H9 (cell line): ENCODE data around the gene VIPR2. TPM values are rescaled to one million over a fixed set of nuclear protein-coding genes. Genes with fewer than 3 reads are reported as not detected.

Source experiments
- DNase-seq: peaks from one replicate; pipeline ENCODE4 v3.0.0-alpha.2; 2017
- H2AFZ ChIP-seq: one replicate; pipeline ENCODE4 v1.6.1; 2013; ENCODE audit warnings: mild to moderate bottlenecking, low read length, control low read depth, moderate library complexity
- H2AK5ac ChIP-seq: 2 replicates; pipeline ENCODE4 v1.6.1; 2013; ENCODE audit warnings: low read length, control low read depth, mixed read lengths; ENCODE audit not compliant: insufficient read length
- H2BK120ac ChIP-seq: one replicate; pipeline ENCODE4 v1.6.1; 2013; ENCODE audit warnings: low read depth, mild to moderate bottlenecking, low read length, control low read depth, inconsistent platforms; ENCODE audit not compliant: poor library complexity, severe bottlenecking
- H2BK12ac ChIP-seq: 2 replicates; pipeline ENCODE4 v1.6.1; 2013; ENCODE audit warnings: low read length, control low read depth, mixed read lengths, low read depth; ENCODE audit not compliant: insufficient read length
- H2BK15ac ChIP-seq: 2 replicates; pipeline ENCODE4 v1.6.1; 2013; ENCODE audit warnings: low read depth, low read length, control low read depth
- H2BK20ac ChIP-seq: one replicate; pipeline ENCODE4 v1.6.1; 2013; ENCODE audit warnings: low read depth, mild to moderate bottlenecking, low read length, control low read depth, inconsistent platforms; ENCODE audit not compliant: poor library complexity, severe bottlenecking
- H2BK5ac ChIP-seq: 2 replicates; pipeline ENCODE4 v1.6.1; 2013; ENCODE audit warnings: low read length, control low read depth, mixed read lengths; ENCODE audit not compliant: insufficient read length
- H3K14ac ChIP-seq: 2 replicates; pipeline ENCODE4 v1.6.1; 2013; ENCODE audit warnings: low read length, control low read depth; ENCODE audit not compliant: insufficient read depth
- H3K18ac ChIP-seq: 2 replicates; pipeline ENCODE4 v1.6.1; 2013; ENCODE audit warnings: low read depth, mild to moderate bottlenecking, mixed read lengths, low read length, control low read depth; ENCODE audit not compliant: insufficient read length
- H3K23ac ChIP-seq: 2 replicates; pipeline ENCODE4 v1.6.1; 2013; ENCODE audit warnings: low read length, control low read depth, mixed read lengths, low read depth; ENCODE audit not compliant: insufficient read length
- H3K23me2 ChIP-seq: 2 replicates; pipeline ENCODE4 v1.6.1; 2013; ENCODE audit warnings: low read depth, mild to moderate bottlenecking, mixed read lengths, low read length, control low read depth; ENCODE audit not compliant: insufficient read length, poor library complexity, severe bottlenecking
- H3K27ac ChIP-seq: 2 replicates; pipeline ENCODE4 v1.5.1; 2013; ENCODE audit warnings: low read length, control low read depth, mixed read lengths, low read depth; ENCODE audit not compliant: insufficient read length
- H3K27me3 ChIP-seq: 2 replicates; pipeline ENCODE4 v1.6.1; 2013; ENCODE audit warnings: low read length, control low read depth, inconsistent platforms; ENCODE audit not compliant: insufficient read depth
- H3K4ac ChIP-seq: 2 replicates; pipeline ENCODE4 v1.6.1; 2013; ENCODE audit warnings: low read depth, mild to moderate bottlenecking, control low read depth, inconsistent platforms, low read length, moderate library complexity
- H3K4me1 ChIP-seq: 2 replicates; pipeline ENCODE4 v1.6.1; 2013; ENCODE audit warnings: low read length, control low read depth, inconsistent platforms; ENCODE audit not compliant: insufficient read depth
- H3K4me2 ChIP-seq: 2 replicates; pipeline ENCODE4 v1.6.1; 2013; ENCODE audit warnings: low read length, control low read depth, mixed read lengths; ENCODE audit not compliant: insufficient read length, insufficient read depth
- H3K56ac ChIP-seq: 2 replicates; pipeline ENCODE4 v1.6.1; 2013; ENCODE audit warnings: low read depth, mild to moderate bottlenecking, mixed read lengths, low read length, control low read depth; ENCODE audit not compliant: insufficient read length
- H3K79me1 ChIP-seq: 2 replicates; pipeline ENCODE4 v1.6.1; 2013; ENCODE audit warnings: low read depth, mild to moderate bottlenecking, moderate library complexity, low read length, control low read depth, inconsistent platforms; ENCODE audit not compliant: insufficient read depth, poor library complexity, severe bottlenecking
- H3K79me2 ChIP-seq: 2 replicates; pipeline ENCODE4 v1.6.1; 2013; ENCODE audit warnings: low read length, control low read depth, inconsistent platforms; ENCODE audit not compliant: insufficient read depth
- H3K9ac ChIP-seq: 2 replicates; pipeline ENCODE4 v1.6.1; 2013; ENCODE audit warnings: low read length, control low read depth, mixed read lengths; ENCODE audit not compliant: insufficient read length; ENCODE audit errors: extremely low read depth
- H3K9me3 ChIP-seq: one replicate; pipeline ENCODE4 v1.6.1; 2013; ENCODE audit warnings: low read depth, low read length, inconsistent platforms; ENCODE audit not compliant: control insufficient read depth
- H3T11ph ChIP-seq: one replicate; pipeline ENCODE4 v1.6.1; 2013; ENCODE audit warnings: mild to moderate bottlenecking, low read length, control low read depth, inconsistent platforms
- H4K20me1 ChIP-seq: one replicate; pipeline ENCODE4 v1.6.1; 2013; ENCODE audit not compliant: control insufficient read depth, insufficient read length, insufficient read depth
- H4K5ac ChIP-seq: 2 replicates; pipeline ENCODE4 v1.6.1; 2013; ENCODE audit warnings: low read depth, mild to moderate bottlenecking, mixed read lengths, low read length, control low read depth; ENCODE audit not compliant: insufficient read length
- H4K8ac ChIP-seq: replicated peaks from 2 replicates; pipeline ENCODE4 v1.6.1; 2013; ENCODE audit warnings: low read length, control low read depth, mixed read lengths, low read depth; ENCODE audit not compliant: insufficient read length
- H4K91ac ChIP-seq: 2 replicates; pipeline ENCODE4 v1.6.1; 2013; ENCODE audit warnings: low read depth, mild to moderate bottlenecking, moderate library complexity, mixed read lengths, low read length, control low read depth; ENCODE audit not compliant: insufficient read length
- H3K27ac Mint-ChIP-seq, 3 experiments: 2 replicates in 2 of 3; 3 replicates in 1 of 3; pipeline ENCODE4 v1.8.0; 2020 to 2021; ENCODE audit warnings: mixed read lengths in 3 of 3, mild to moderate bottlenecking in 1 of 3, moderate library complexity in 1 of 3
- H3K27me3 Mint-ChIP-seq: 2 replicates; pipeline ENCODE4 v1.8.0; 2021; ENCODE audit warnings: low read depth, mild to moderate bottlenecking, moderate library complexity, mixed read lengths
- H3K36me3 Mint-ChIP-seq, 3 experiments: 2 replicates in 2 of 3; 3 replicates in 1 of 3; pipeline ENCODE4 v1.8.0; 2020 to 2021; ENCODE audit warnings: low read depth in 3 of 3, mixed read lengths in 3 of 3; ENCODE audit not compliant: insufficient read depth in 1 of 3
- H3K4me1 Mint-ChIP-seq, 2 experiments: 2 replicates each; pipeline ENCODE4 v1.8.0; 2020; ENCODE audit warnings: mixed read lengths in 2 of 2
- H3K4me3 Mint-ChIP-seq, 2 experiments: 2 replicates in 1 of 2; 3 replicates in 1 of 2; pipeline ENCODE4 v1.8.0; 2020 to 2021; ENCODE audit warnings: mild to moderate bottlenecking in 2 of 2, mixed read lengths in 2 of 2, moderate library complexity in 1 of 2
- H3K9me3 Mint-ChIP-seq, 2 experiments: 2 replicates in 1 of 2; 3 replicates in 1 of 2; pipeline ENCODE4 v1.8.0; 2020; ENCODE audit warnings: mild to moderate bottlenecking in 2 of 2, mixed read lengths in 2 of 2, moderate library complexity in 1 of 2
- CTCF ChIP-seq: fragments of 200-600 bp; sonication (generic); conservative IDR thresholded peaks from 3 replicates; pipeline ENCODE4 v1.8.0; 2021; ENCODE audit warnings: antibody characterized with exemption, mild to moderate bottlenecking
- WGBS: extraction: QIAGEN DNeasy Blood & Tissue Kit; methylation state at CpG from one replicate; pipeline ENCODE4 v1.1.7; 2013; ENCODE audit warnings: missing lambda C conversion rate, low lambda C conversion rate, mixed read lengths; ENCODE audit not compliant: insufficient read length; ENCODE audit errors: extremely low coverage; 5-methylcytosine and 5-hydroxymethylcytosine counted together
- total RNA-seq: library from RNA; stranded (reverse); gene quantifications from 2 replicates; pipeline ENCODE4 v1.2.1, GENCODE V29; 2021

Gene VIPR2
- total RNA-seq, 1 experiment from 2014 or later, result 1.6 TPM

DNA sequence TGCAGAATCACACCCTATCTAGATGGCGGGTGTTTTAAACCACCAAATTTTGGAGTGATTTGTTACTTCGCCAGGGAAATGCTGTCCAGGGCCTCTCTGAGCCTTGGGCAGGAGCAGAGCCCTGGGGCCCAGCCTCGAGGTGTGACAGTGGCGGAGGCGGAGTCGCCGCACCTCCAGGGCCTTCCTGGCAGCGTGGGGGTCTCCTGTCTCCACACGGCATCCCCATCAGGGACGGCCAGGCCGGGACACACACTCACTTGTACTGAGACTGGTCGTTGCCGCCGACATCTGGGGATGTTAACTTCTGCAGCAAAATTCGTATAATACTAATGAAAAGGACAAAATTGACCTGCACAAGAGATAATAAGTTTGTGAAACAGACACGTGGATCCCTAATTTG is 110.7 kb downstream of the VIPR2 start:
- H3K79me1 ChIP-seq, result no peaks in the 10 kb centered on the region
- H4K5ac ChIP-seq, result no peak overlapping the region
- H3K23ac ChIP-seq, result no peak overlapping the region
- Mint-ChIP-seq H3K4me1 (peaks cover 8 to 32% of the 10 kb centered on the region in 2 experiments), H3K27me3 (peaks cover 18% of the 10 kb centered on the region), H3K27ac (no peak overlapping the region), H3K9me3 (no peaks in the 10 kb centered on the region; a peak in 1 of 5 replicates), H3K4me3 (no peak overlapping the region; a peak in 1 of 5 replicates), H3K36me3 (peaks cover 0 to 4% (median 0%) of the 10 kb centered on the region in 3 experiments; a peak in 2 of 7 replicates)
- H3K9ac ChIP-seq, result no peak overlapping the region
- H2BK20ac ChIP-seq, result no peak overlapping the region
- H3K56ac ChIP-seq, result no peak overlapping the region
- H3K27me3 ChIP-seq, result no peaks in the 10 kb centered on the region
- H3K18ac ChIP-seq, result no peak overlapping the region
- H4K91ac ChIP-seq, result no peak overlapping the region
- H2BK12ac ChIP-seq, result no peak overlapping the region
- H3K79me2 ChIP-seq, result no peaks in the 10 kb centered on the region
- no peak overlapping the region for H3K4ac ChIP-seq
- H3K23me2 ChIP-seq, result peaks cover 5% of the 10 kb centered on the region
- H2BK15ac ChIP-seq, result no peak overlapping the region
- no peak overlapping the region for H3T11ph ChIP-seq
- no peaks in the 10 kb centered on the region for H4K20me1 ChIP-seq
- DNase-seq, result no peak
- H3K4me2 ChIP-seq, result no peak overlapping the region
- H3K9me3 ChIP-seq, result no peaks in the 10 kb centered on the region
- no CpG with 5 or more reads among the region's 16 CpGs for WGBS
- no peak overlapping the region for H4K8ac ChIP-seq
- TF ChIP-seq CTCF, result no peak
- no peaks in the 10 kb centered on the region for H3K4me1 ChIP-seq
- no peak overlapping the region for H3K27ac ChIP-seq
- no peak overlapping the region for H2AFZ ChIP-seq
- H2AK5ac ChIP-seq, result no peak overlapping the region
- H2BK5ac ChIP-seq, result no peak overlapping the region
- H2BK120ac ChIP-seq, result no peak overlapping the region
- H3K14ac ChIP-seq, result peak overlapping the region; percentile 17; the same call in 1 of the 2 replicates
